Keratinocyte (primary cell): ENCODE data around the gene GRIA1. TPM values are rescaled to one million over a fixed set of nuclear protein-coding genes. Genes with fewer than 3 reads are reported as not detected.

Experiments
- DNase-seq: peaks from one replicate; pipeline ENCODE4 v3.0.0-alpha.2; 2011; ENCODE audit warnings: low read depth, missing footprints, low spot score
- FAIRE-seq: peaks from 2 replicates; lab custom pipeline; 2011; peaks lifted over from hg19 to GRCh38; lab: Jason Lieb, UNC
- H2AFZ ChIP-seq: 2 replicates; pipeline ENCODE4 v1.6.0; 2012; ENCODE audit warnings: low read length, control low read depth, inconsistent platforms; ENCODE audit not compliant: control insufficient read depth
- H3K27ac ChIP-seq: 2 replicates; pipeline ENCODE4 v1.5.1; 2011; ENCODE audit warnings: low read length; ENCODE audit not compliant: control insufficient read depth, insufficient read depth
- H3K27me3 ChIP-seq: 3 replicates; pipeline ENCODE4 v1.6.0; 2011; ENCODE audit warnings: low read length; ENCODE audit not compliant: control insufficient read depth, insufficient read depth; ENCODE audit errors: extremely low read depth
- H3K36me3 ChIP-seq, 2 experiments: 2 replicates in 1 of 2; 3 replicates in 1 of 2; pipeline ENCODE4 v1.5.1; 2011; ENCODE audit warnings: low read length in 2 of 2, mild to moderate bottlenecking in 1 of 2; ENCODE audit not compliant: control insufficient read depth in 2 of 2, insufficient read depth in 2 of 2; ENCODE audit errors: extremely low read depth in 1 of 2
- H3K4me1 ChIP-seq: 3 replicates; pipeline ENCODE4 v1.5.1; 2011; ENCODE audit warnings: low read length; ENCODE audit not compliant: control insufficient read depth, insufficient read depth; ENCODE audit errors: extremely low read depth
- H3K4me2 ChIP-seq: 3 replicates; pipeline ENCODE4 v1.6.0; 2011; ENCODE audit warnings: low read depth, low read length; ENCODE audit not compliant: control insufficient read depth, insufficient read depth; ENCODE audit errors: extremely low read depth
- H3K4me3 ChIP-seq, 3 experiments: fragments of 200-600 bp in 1 of 3; sonication (generic) in 1 of 3; 2 replicates in 2 of 3; 3 replicates in 1 of 3; pipeline ENCODE4 v1.5.1; 2011 to 2016; ENCODE audit warnings: low read length in 3 of 3, mild to moderate bottlenecking in 3 of 3, control low read depth in 2 of 3, inconsistent platforms in 1 of 3, low read depth in 1 of 3, mixed read lengths in 1 of 3, mixed run types in 1 of 3, moderate library complexity in 1 of 3; ENCODE audit not compliant: control insufficient read depth in 2 of 3, insufficient read depth in 2 of 3; ENCODE audit errors: extremely low read depth in 1 of 3
- H3K79me2 ChIP-seq: 2 replicates; pipeline ENCODE4 v1.6.0; 2012; ENCODE audit warnings: low read length; ENCODE audit not compliant: control insufficient read depth, insufficient read depth
- H3K9ac ChIP-seq: 3 replicates; pipeline ENCODE4 v1.6.0; 2011; ENCODE audit warnings: low read length; ENCODE audit not compliant: control insufficient read depth, insufficient read depth; ENCODE audit errors: extremely low read depth
- H3K9me1 ChIP-seq: 3 replicates; pipeline ENCODE4 v1.6.0; 2011; ENCODE audit warnings: low read length; ENCODE audit not compliant: control insufficient read depth, insufficient read depth; ENCODE audit errors: extremely low read depth
- H3K9me3 ChIP-seq: 2 replicates; pipeline ENCODE4 v1.5.1; 2012; ENCODE audit warnings: low read depth, low read length; ENCODE audit not compliant: control insufficient read depth
- H4K20me1 ChIP-seq: 3 replicates; pipeline ENCODE4 v1.6.0; 2011; ENCODE audit warnings: low read length; ENCODE audit not compliant: control insufficient read depth, insufficient read depth; ENCODE audit errors: extremely low read depth
- EZH2 ChIP-seq: IDR thresholded peaks from one replicate; pipeline ENCODE4 v1.6.1; 2012; ENCODE audit warnings: inconsistent platforms, mild to moderate bottlenecking, low read length, moderate library complexity
- dilution Hi-C: fragments of 300-500 bp; cut with MboI; formaldehyde crosslinking; loops from one replicate; pipeline ENCODE4 v1.7.0; 2020; ENCODE audit warnings: low sequenced_read_pairs; ENCODE audit not compliant: extremely low pct_ligation_motif_present
- polyA plus RNA-seq, 5 experiments: library from polyadenylated mRNA; depleted of rRNA in 3 of 5; stranded (reverse) in 3 of 5; stranded (forward) in 1 of 5; unstranded in 1 of 5; fragments of >200 nt; gene quantifications; 1 replicate in 1 of 5; 2 replicates in 3 of 5; 3 replicates in 1 of 5; pipeline versions ENCODE4 v1.2.1 to v1.2.3, GENCODE V29; 2011 to 2012; ENCODE audit warnings: missing spikeins in 2 of 5, low read depth in 1 of 5, low replicate concordance in 1 of 5
- TF ChIP-seq, protein P1 (sequence below), 3 experiments: IDR thresholded peaks in 1 of 3; conservative IDR thresholded peaks in 1 of 3; optimal IDR thresholded peaks in 1 of 3; 2 replicates in 2 of 3; 3 replicates in 1 of 3; pipeline versions ENCODE3 to v1.5.1; 2011; ENCODE audit warnings: low read length in 3 of 3, mild to moderate bottlenecking in 3 of 3, moderate library complexity in 2 of 3, control low read depth in 1 of 3, inconsistent platforms in 1 of 3; ENCODE audit not compliant: insufficient read depth in 2 of 3; ENCODE audit errors: extremely low read depth in 1 of 3

Gene GRIA1
- polyA plus RNA-seq, 1 donor (not counting 4 experiments of a cell fraction or from before 2014, with no cell fraction given): not detected

DNA sequence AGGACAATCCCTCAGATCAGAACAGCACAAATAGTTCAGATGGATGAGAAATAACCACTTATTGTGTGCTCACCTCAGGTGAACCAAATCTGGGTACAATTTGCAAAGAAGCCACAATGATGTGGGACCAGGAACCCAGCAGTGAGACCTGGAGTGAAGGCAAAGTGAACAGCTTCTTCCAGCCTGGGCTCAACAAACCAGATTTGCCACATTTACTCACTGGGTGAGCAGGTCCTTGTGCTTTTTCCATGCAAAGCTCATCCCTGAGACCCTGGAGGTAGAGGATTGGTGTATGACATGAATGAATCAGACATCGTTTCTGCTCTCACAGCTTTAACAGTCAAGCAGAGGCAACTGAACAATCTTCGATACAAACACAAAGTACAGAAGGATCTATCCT lies 29.1 kb upstream of the GRIA1 start:
- Histone ChIP-seq H4K20me1 (no peaks in the 10 kb centered on the region), H3K27me3 (no peaks in the 10 kb centered on the region), H3K4me1 (peaks cover 5% of the 10 kb centered on the region), H3K9me1 (no peaks in the 10 kb centered on the region), H3K9me3 (no peaks in the 10 kb centered on the region), H2AFZ (no peak overlapping the region), H3K4me2 (no peak overlapping the region), H3K4me3 (no peak overlapping the region), H3K36me3 (no peaks in the 10 kb centered on the region), H3K27ac (no peak overlapping the region), H3K9ac (no peak overlapping the region), H3K79me2 (no peaks in the 10 kb centered on the region)
- DNase-seq (no peak), FAIRE-seq (no peak)
- dilution Hi-C loops: no loop called here
- TF ChIP-seq, protein P1, sequence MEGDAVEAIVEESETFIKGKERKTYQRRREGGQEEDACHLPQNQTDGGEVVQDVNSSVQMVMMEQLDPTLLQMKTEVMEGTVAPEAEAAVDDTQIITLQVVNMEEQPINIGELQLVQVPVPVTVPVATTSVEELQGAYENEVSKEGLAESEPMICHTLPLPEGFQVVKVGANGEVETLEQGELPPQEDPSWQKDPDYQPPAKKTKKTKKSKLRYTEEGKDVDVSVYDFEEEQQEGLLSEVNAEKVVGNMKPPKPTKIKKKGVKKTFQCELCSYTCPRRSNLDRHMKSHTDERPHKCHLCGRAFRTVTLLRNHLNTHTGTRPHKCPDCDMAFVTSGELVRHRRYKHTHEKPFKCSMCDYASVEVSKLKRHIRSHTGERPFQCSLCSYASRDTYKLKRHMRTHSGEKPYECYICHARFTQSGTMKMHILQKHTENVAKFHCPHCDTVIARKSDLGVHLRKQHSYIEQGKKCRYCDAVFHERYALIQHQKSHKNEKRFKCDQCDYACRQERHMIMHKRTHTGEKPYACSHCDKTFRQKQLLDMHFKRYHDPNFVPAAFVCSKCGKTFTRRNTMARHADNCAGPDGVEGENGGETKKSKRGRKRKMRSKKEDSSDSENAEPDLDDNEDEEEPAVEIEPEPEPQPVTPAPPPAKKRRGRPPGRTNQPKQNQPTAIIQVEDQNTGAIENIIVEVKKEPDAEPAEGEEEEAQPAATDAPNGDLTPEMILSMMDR (optimal IDR thresholded peaks at IDR 0.05 in 1 of 3, IDR thresholded peaks at IDR 0.05 in 1 of 3, conservative IDR thresholded peaks at IDR 0.05 in 1 of 3; ENCODE audit: extremely low read depth in 1 of 3, insufficient read depth in 2 of 3, low read length in 3 of 3): no peak

DNA sequence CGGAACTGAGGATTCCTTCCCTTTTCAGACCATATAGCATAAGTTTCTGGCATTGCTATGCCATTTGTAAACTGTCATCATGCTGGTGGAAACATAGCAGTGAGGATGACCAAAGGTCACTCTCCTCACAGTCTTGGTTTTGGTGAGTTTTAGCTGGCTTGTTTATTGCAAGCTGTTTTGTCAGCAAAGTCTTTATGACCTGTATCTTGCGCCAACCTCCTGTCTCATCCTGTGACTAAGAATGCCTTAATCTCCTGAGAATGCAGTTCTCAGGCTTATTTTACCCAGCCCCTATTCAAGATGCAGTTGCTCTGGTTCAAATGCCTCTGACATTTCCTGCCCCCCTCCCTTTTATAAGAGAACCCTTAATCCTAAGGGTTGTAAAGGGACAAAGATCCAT lies 26.7 kb upstream of the GRIA1 start:
- Histone ChIP-seq H3K9ac (no peak overlapping the region), H3K4me3 (no peak overlapping the region), H3K4me1 (peaks cover 5% of the 10 kb centered on the region), H3K36me3 (no peaks in the 10 kb centered on the region), H4K20me1 (no peaks in the 10 kb centered on the region), H3K4me2 (no peak overlapping the region), H3K27me3 (no peaks in the 10 kb centered on the region), H3K27ac (no peak overlapping the region), H3K9me3 (no peaks in the 10 kb centered on the region), H2AFZ (no peak overlapping the region), H3K79me2 (no peaks in the 10 kb centered on the region), H3K9me1 (no peaks in the 10 kb centered on the region)
- dilution Hi-C loops: no loop called here
- DNase-seq (no peak), FAIRE-seq (peak; percentile 63)
- TF ChIP-seq EZH2: no peak
- TF ChIP-seq, protein P1 (optimal IDR thresholded peaks at IDR 0.05 in 1 of 3, IDR thresholded peaks at IDR 0.05 in 1 of 3, conservative IDR thresholded peaks at IDR 0.05 in 1 of 3; ENCODE audit: extremely low read depth in 1 of 3, insufficient read depth in 2 of 3, low read length in 3 of 3): no peak
